NCI-H2227 treated with DMSO at 0.1 percent for 48 hours (cell line): ENCODE measurements around the gene ZNF324B.
"Not testable (repeated sequence)": the region's sequence is repeated elsewhere in the genome, so short reads cannot be mapped to it uniquely, and the experiment has no call there.

Experiments used
- DNase-seq: peaks from one replicate; lab custom pipeline; 2025; lab: John Stamatoyannopoulos, UW

ZNF324B gene

GRCh38 chr19:58455306-58455705 lies 3.9 kb downstream of the ZNF324B start:
- no peak for DNase-seq

GRCh38 chr19:58456111-58456510 lies 4.7 kb downstream of the ZNF324B start:
- DNase-seq: no peak

- no peak for DNase-seq
These were observed 8.6 kb downstream of the ZNF324B start for GRCh38 chr19:58460039-58460438.

GRCh38 chr19:58466089-58466759 lies 14.8 kb downstream of the ZNF324B start:
- no peak for DNase-seq

- peak; percentile 99 for DNase-seq
These were observed 15.6 kb downstream of the ZNF324B start, which contains the start of gene ZNF324 for GRCh38 chr19:58466760-58467589. Gene ZNF324, plus strand, starts transcription at chr19:58467080. Its CDS starts 2,106 bp downstream, at chr19:58469186.

- no peak for DNase-seq
These were observed 16.9 kb downstream of the ZNF324B start for GRCh38 chr19:58468216-58468839.

GRCh38 chr19:58469241-58470013 lies 18.0 kb downstream of the ZNF324B start:
- DNase-seq: no peak

GRCh38 chr19:58470837-58471543 lies 19.6 kb downstream of the ZNF324B start:
- not testable (repeated sequence) for DNase-seq

- no peak for DNase-seq
These were observed 20.3 kb downstream of the ZNF324B start for GRCh38 chr19:58471736-58472135.

GRCh38 chr19:58473775-58474174 lies 22.4 kb downstream of the ZNF324B start:
- DNase-seq: no peak

GRCh38 chr19:58474291-58474996 lies 23.0 kb downstream of the ZNF324B start:
- DNase-seq: no peak

- no peak for DNase-seq
These were observed 23.7 kb downstream of the ZNF324B start for GRCh38 chr19:58474997-58475713.

GRCh38 chr19:58475714-58476497 lies 24.5 kb downstream of the ZNF324B start, which contains the start of gene ZNF446:
Gene ZNF446, plus strand, starts transcription at chr19:58476352. Its CDS starts 867 bp downstream, at chr19:58477219.
- DNase-seq: peak; percentile 100

- peak; percentile 65 for DNase-seq
These were observed 25.1 kb downstream of the ZNF324B start for GRCh38 chr19:58476498-58477015.

GRCh38 chr19:58477130-58477529 lies 25.7 kb downstream of the ZNF324B start:
- DNase-seq: no peak

GRCh38 chr19:58477871-58478270 lies 26.4 kb downstream of the ZNF324B start:
- no peak for DNase-seq

- DNase-seq: no peak
These were observed 27.9 kb downstream of the ZNF324B start for GRCh38 chr19:58479303-58479702.

GRCh38 chr19:58479736-58480480 lies 28.5 kb downstream of the ZNF324B start:
- DNase-seq: no peak
